GM21447 (cell line): ENCODE measurements around the gene RERE.
"Not testable (repeated sequence)": the region's sequence is repeated elsewhere in the genome, so short reads cannot be mapped to it uniquely, and the experiment has no call there.

Experiments
- ATAC-seq: cut with Tn5 transposase; IDR thresholded peaks from one replicate; pipeline ENCODE4 v1.9.1; 2021; ENCODE audit not compliant: unreplicated experiment

RERE gene

GRCh38 chr1:8844501-8845006 is 27.1 kb upstream of the RERE start:
- ATAC-seq: no peak

DNA sequence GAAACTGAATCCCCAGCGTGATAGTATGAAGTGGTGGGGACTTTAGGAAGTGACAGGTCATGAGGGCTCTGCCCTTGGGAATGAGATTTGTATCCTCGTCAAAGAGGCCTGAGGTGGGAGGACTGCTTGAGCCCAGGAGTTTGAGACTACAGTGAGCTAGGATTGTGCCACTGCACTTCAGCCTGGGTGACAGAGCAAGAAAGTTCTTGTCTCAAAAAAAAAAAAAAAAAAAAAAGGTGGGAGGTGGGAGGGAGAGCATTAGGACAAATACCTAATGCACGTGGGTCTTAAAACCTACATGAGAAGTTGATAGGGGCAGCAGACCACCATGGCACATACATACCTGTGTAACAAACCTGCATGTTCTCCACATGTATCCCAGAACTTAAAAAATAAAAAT is 24.0 kb upstream of the RERE start:
- no peak for ATAC-seq

- no peak for ATAC-seq
Measured at GRCh38 chr1:8839990-8840389, 22.6 kb upstream of the RERE start.

GRCh38 chr1:8835941-8836643 is 18.7 kb upstream of the RERE start:
- ATAC-seq: no peak

DNA sequence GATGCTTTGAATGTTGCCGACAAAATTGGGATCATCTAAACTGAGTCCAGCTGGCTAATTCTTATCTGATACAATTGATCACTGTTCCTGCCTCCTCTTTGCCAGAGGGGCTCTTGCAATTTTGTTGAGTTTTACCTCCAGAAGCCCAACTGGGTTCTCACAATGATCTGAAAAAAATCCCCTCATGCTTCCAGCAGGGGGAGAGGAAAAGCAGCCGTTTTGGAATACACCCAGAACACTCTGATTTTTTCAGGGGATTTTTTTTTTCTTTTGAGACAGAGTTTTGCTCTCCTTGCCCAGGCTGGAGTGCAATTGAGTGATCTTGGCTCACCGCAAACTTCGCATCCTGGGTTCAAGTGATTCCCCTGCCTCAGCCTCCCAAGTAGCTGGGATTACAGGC is 13.9 kb upstream of the RERE start:
- ATAC-seq: no peak

- ATAC-seq: not testable (repeated sequence)
Measured at GRCh38 chr1:8830732-8831131, 13.3 kb upstream of the RERE start.

DNA sequence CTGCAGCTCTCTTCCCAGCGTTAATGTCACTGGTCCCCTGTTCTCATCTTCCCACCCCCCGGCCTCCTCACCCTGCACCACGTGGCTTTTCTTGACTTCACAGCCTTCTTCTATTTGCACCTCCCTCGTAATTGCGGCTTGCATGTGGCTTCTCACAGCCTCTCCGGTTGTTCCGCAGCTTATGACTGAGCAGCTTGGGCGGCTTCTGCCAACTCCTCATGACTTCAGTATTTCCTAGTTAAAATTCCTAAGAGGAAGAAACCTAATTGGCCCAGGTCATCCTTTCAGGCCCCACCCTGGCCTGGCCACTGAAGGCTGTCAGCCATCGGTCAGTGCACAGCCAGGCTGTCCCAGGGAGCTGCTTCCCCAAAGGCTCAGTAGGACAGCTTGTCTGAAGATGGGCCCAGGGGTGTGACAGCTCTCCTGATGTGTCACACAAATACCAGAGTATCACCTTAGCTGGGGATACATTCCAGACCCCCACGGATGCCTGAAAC is 8.6 kb upstream of the RERE start:
- no peak for ATAC-seq

GRCh38 chr1:8823295-8823664 is 5.8 kb upstream of the RERE start:
- no peak for ATAC-seq

- no peak for ATAC-seq
Measured at GRCh38 chr1:8822373-8823294, 5.2 kb upstream of the RERE start.

- ATAC-seq: no peak
Measured at GRCh38 chr1:8821084-8821483, 3.6 kb upstream of the RERE start.

GRCh38 chr1:8818789-8819188 is 1.3 kb upstream of the RERE start:
- ATAC-seq: not testable (repeated sequence)

GRCh38 chr1:8818325-8818775 is 910 bp upstream of the RERE start:
- ATAC-seq: no peak

GRCh38 chr1:8816831-8817411 is 519 bp downstream of the RERE start:
- peak; percentile 39 for ATAC-seq

GRCh38 chr1:8816264-8816663 is 1.2 kb downstream of the RERE start:
- no peak for ATAC-seq

- no peak for ATAC-seq
Measured at GRCh38 chr1:8815582-8816151, 1.8 kb downstream of the RERE start.

- ATAC-seq: no peak
Measured at GRCh38 chr1:8814865-8815264, 2.6 kb downstream of the RERE start.

GRCh38 chr1:8813991-8814390 is 3.4 kb downstream of the RERE start:
- no peak for ATAC-seq

GRCh38 chr1:8813016-8813763 is 4.2 kb downstream of the RERE start:
- no peak for ATAC-seq

DNA sequence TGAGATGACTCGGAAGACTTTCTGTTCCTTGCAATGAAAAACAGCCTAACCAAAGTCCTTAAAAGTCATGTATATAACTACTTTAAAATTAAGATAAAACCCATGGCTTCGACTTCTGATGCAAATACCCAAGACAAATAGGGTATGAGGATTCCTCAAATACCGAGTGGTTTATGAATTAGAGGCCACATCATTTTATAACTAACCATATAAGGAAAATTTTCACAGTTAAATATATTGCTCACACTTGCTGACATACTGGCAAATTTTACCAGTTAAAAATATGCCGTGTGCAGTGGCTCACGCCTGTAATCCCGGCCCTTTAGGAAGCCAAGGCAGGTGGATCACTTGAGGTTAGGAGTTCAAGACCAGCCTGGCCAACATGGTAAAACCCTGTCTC is 5.4 kb downstream of the RERE start:
- no peak for ATAC-seq

GRCh38 chr1:8810987-8811386 is 6.5 kb downstream of the RERE start:
- ATAC-seq: no peak
